ENCODE results near the gene ZMYND8.

ZMYND8 gene

GRCh38 chr20:47165376-47165865 is 191.1 kb downstream of the ZMYND8 start:
- Histone ChIP-seq H3K36me3 (ENCODE audit: control insufficient read depth in 1 of 2, insufficient read depth in 2 of 2, low read length in 2 of 2) (no peaks in the 10 kb centered on the region), H3K27me3 (ENCODE audit: control insufficient read depth in 1 of 2, insufficient read depth in 2 of 2, low read length in 2 of 2) (peaks cover 0 to 4% of the 10 kb centered on the region in 2 donors), H3K4me1 (ENCODE audit: control insufficient read depth in 1 of 2, insufficient read depth in 2 of 2, low read length in 2 of 2) (no peaks in the 10 kb centered on the region), H3K27ac (ENCODE audit: low read depth, low read length) (no peak overlapping the region), H3K9me3 (ENCODE audit: control insufficient read depth in 1 of 2, low read length in 2 of 2) (no peaks in the 10 kb centered on the region), H3K9ac (ENCODE audit: low read depth in 1 of 2, low read length in 2 of 2) (no peak overlapping the region), H3K4me3 (ENCODE audit: low read depth in 1 of 2, low read length in 2 of 2) (no peak overlapping the region)

- Histone ChIP-seq H3K27ac (ENCODE audit: low read depth, low read length) (no peak overlapping the region), H3K4me3 (ENCODE audit: low read depth in 1 of 2, low read length in 2 of 2) (no peak overlapping the region), H3K4me1 (ENCODE audit: control insufficient read depth in 1 of 2, insufficient read depth in 2 of 2, low read length in 2 of 2) (no peaks in the 10 kb centered on the region)
Observed at GRCh38 chr20:47164140-47164539, 192.4 kb downstream of the ZMYND8 start.

GRCh38 chr20:47161411-47161810 is 195.1 kb downstream of the ZMYND8 start:
- Histone ChIP-seq H3K27me3 (ENCODE audit: control insufficient read depth in 1 of 2, insufficient read depth in 2 of 2, low read length in 2 of 2) (no peaks in the 10 kb centered on the region), H3K4me3 (ENCODE audit: low read depth in 1 of 2, low read length in 2 of 2) (no peak overlapping the region), H3K36me3 (ENCODE audit: control insufficient read depth in 1 of 2, insufficient read depth in 2 of 2, low read length in 2 of 2) (no peaks in the 10 kb centered on the region), H3K9ac (ENCODE audit: low read depth in 1 of 2, low read length in 2 of 2) (no peak overlapping the region), H3K27ac (ENCODE audit: low read depth, low read length) (no peak overlapping the region), H3K9me3 (ENCODE audit: control insufficient read depth in 1 of 2, low read length in 2 of 2) (no peaks in the 10 kb centered on the region), H3K4me1 (ENCODE audit: control insufficient read depth in 1 of 2, insufficient read depth in 2 of 2, low read length in 2 of 2) (no peaks in the 10 kb centered on the region)

More at GRCh38 chr20:47164140-47164539, 192.4 kb downstream of the ZMYND8 start:
- Histone ChIP-seq H3K9me3 (ENCODE audit: control insufficient read depth in 1 of 2, low read length in 2 of 2) (no peaks in the 10 kb centered on the region), H3K36me3 (ENCODE audit: control insufficient read depth in 1 of 2, insufficient read depth in 2 of 2, low read length in 2 of 2) (no peaks in the 10 kb centered on the region), H3K27me3 (ENCODE audit: control insufficient read depth in 1 of 2, insufficient read depth in 2 of 2, low read length in 2 of 2) (peaks cover 0 to 4% of the 10 kb centered on the region in 2 donors), H3K9ac (ENCODE audit: low read depth in 1 of 2, low read length in 2 of 2) (no peak overlapping the region)

GRCh38 chr20:47160992-47161391 is 195.5 kb downstream of the ZMYND8 start:
- no peaks in the 10 kb centered on the region for H3K9me3 ChIP-seq (ENCODE audit: control insufficient read depth in 1 of 2, low read length in 2 of 2)
- no peaks in the 10 kb centered on the region for H3K27me3 ChIP-seq (ENCODE audit: control insufficient read depth in 1 of 2, insufficient read depth in 2 of 2, low read length in 2 of 2)
- no peaks in the 10 kb centered on the region for H3K4me1 ChIP-seq (ENCODE audit: control insufficient read depth in 1 of 2, insufficient read depth in 2 of 2, low read length in 2 of 2)
- no peak overlapping the region for H3K4me3 ChIP-seq (ENCODE audit: low read depth in 1 of 2, low read length in 2 of 2)
- no peaks in the 10 kb centered on the region for H3K36me3 ChIP-seq (ENCODE audit: control insufficient read depth in 1 of 2, insufficient read depth in 2 of 2, low read length in 2 of 2)
- no peak overlapping the region for H3K9ac ChIP-seq (ENCODE audit: low read depth in 1 of 2, low read length in 2 of 2)
- H3K27ac ChIP-seq (ENCODE audit: low read depth, low read length): no peak overlapping the region

- peaks cover 0 to 5% of the 10 kb centered on the region in 2 donors for H3K27me3 ChIP-seq (ENCODE audit: control insufficient read depth in 1 of 2, insufficient read depth in 2 of 2, low read length in 2 of 2)
- no peaks in the 10 kb centered on the region for H3K36me3 ChIP-seq (ENCODE audit: control insufficient read depth in 1 of 2, insufficient read depth in 2 of 2, low read length in 2 of 2)
- no peaks in the 10 kb centered on the region for H3K4me1 ChIP-seq (ENCODE audit: control insufficient read depth in 1 of 2, insufficient read depth in 2 of 2, low read length in 2 of 2)
- no peak overlapping the region for H3K9ac ChIP-seq (ENCODE audit: low read depth in 1 of 2, low read length in 2 of 2)
- H3K4me3 ChIP-seq (ENCODE audit: low read depth in 1 of 2, low read length in 2 of 2): no peak overlapping the region
- H3K27ac ChIP-seq (ENCODE audit: low read depth, low read length): no peak overlapping the region
- no peaks in the 10 kb centered on the region for H3K9me3 ChIP-seq (ENCODE audit: control insufficient read depth in 1 of 2, low read length in 2 of 2)
Observed at GRCh38 chr20:47160240-47160639, 196.3 kb downstream of the ZMYND8 start.
